Thyroid gland (tissue), 4 donors: ENCODE measurements around the gene PSMC3.

Experiments
- CTCF ChIP-seq, 6 experiments: fragments of 200-600 bp in 3 of 6; fragments of 450-650 bp in 3 of 6; sonication (generic) in 3 of 6; IDR thresholded peaks; one replicate each; pipeline ENCODE4 v1.5.1; 2016 to 2019; ENCODE audit warnings: antibody characterized with exemption in 6 of 6, mild to moderate bottlenecking in 2 of 6, inconsistent platforms in 1 of 6, moderate library complexity in 1 of 6
- POLR2A ChIP-seq, 2 donors: fragments of 450-650 bp; IDR thresholded peaks; one replicate each; pipeline ENCODE4 v1.6.1; 2017; ENCODE audit warnings: antibody characterized with exemption in 2 of 2, mild to moderate bottlenecking in 2 of 2, moderate library complexity in 1 of 2

- TF ChIP-seq CTCF (IDR thresholded peaks at IDR 0.05): no peak
- no peak for TF ChIP-seq POLR2A (IDR thresholded peaks at IDR 0.05)
Measured at GRCh38 chr11:47400768-47401279, 25.4 kb downstream of the PSMC3 start.
